GM12878 (cell line): Measurements from ENCODE around the gene BMF. TPM values are rescaled to one million over a fixed set of nuclear protein-coding genes. Genes with fewer than 3 reads are reported as not detected.

ENCODE experiments used
- BCL11A ChIP-seq: IDR thresholded peaks from 2 replicates; pipeline ENCODE4 v1.6.1; 2011; ENCODE audit warnings: low read depth, low read length
- BHLHE40 ChIP-seq, 2 experiments: fragments of 450-650 bp in 1 of 2; IDR thresholded peaks; 2 replicates each; pipeline ENCODE4 v1.6.1; 2011 to 2017; ENCODE audit warnings: low read depth in 2 of 2, borderline replicate concordance in 1 of 2, improper control_type of control experiment in 1 of 2, low read length in 1 of 2, mild to moderate bottlenecking in 1 of 2
- CBX5 ChIP-seq: sonication (generic); IDR thresholded peaks from 2 replicates; pipeline ENCODE4 v1.6.1; 2016; ENCODE audit warnings: low read depth, moderate library complexity, mild to moderate bottlenecking, inconsistent platforms
- CREM ChIP-seq: IDR thresholded peaks from 2 replicates; pipeline ENCODE4 v1.6.1; 2014; ENCODE audit warnings: antibody characterized with exemption, low read depth
- CTCF ChIP-seq, 3 experiments: IDR thresholded peaks in 2 of 3; conservative IDR thresholded peaks in 1 of 3; 2 replicates each; pipeline ENCODE4 v1.5.1; 2011; ENCODE audit warnings: low read depth in 3 of 3, low read length in 3 of 3, mild to moderate bottlenecking in 3 of 3, control low read depth in 2 of 3, moderate library complexity in 2 of 3, inconsistent platforms in 1 of 3, mixed read lengths in 1 of 3; ENCODE audit not compliant: control insufficient read depth in 2 of 3, insufficient read depth in 1 of 3; ENCODE audit errors: extremely low read depth in 1 of 3
- EP300 ChIP-seq, 2 experiments: fragments of 150-350 bp in 1 of 2; IDR thresholded peaks; 2 replicates each; pipeline ENCODE4 v1.6.1; 2011 to 2012; ENCODE audit warnings: low read depth in 2 of 2, low read length in 2 of 2, borderline replicate concordance in 1 of 2, improper control_type of control experiment in 1 of 2, inconsistent platforms in 1 of 2; ENCODE audit not compliant: control insufficient read depth in 1 of 2
- ESRRA ChIP-seq: IDR thresholded peaks from 2 replicates; pipeline ENCODE4 v1.6.1; 2012; ENCODE audit warnings: mild to moderate bottlenecking, low read length, improper control_type of control experiment
- EZH2 ChIP-seq: IDR thresholded peaks from 2 replicates; pipeline ENCODE4 v1.6.1; 2012; ENCODE audit warnings: low read depth, mild to moderate bottlenecking, control low read depth, inconsistent platforms, low read length, borderline replicate concordance; ENCODE audit not compliant: control insufficient read depth
- HCFC1 ChIP-seq: fragments of 150-350 bp; IDR thresholded peaks from 2 replicates; pipeline ENCODE4 v1.6.1; 2014; ENCODE audit warnings: low read length
- IKZF2 ChIP-seq, 2 experiments: fragments of 450-650 bp; IDR thresholded peaks; 2 replicates each; pipeline ENCODE4 v1.6.1; 2017; ENCODE audit warnings: mild to moderate bottlenecking in 2 of 2, moderate library complexity in 2 of 2
- JUND ChIP-seq: IDR thresholded peaks from 2 replicates; pipeline ENCODE4 v1.6.1; 2012; ENCODE audit warnings: low read depth, mild to moderate bottlenecking, low read length, improper control_type of control experiment, moderate library complexity
- NBN ChIP-seq: fragments of 450-650 bp; IDR thresholded peaks from 2 replicates; pipeline ENCODE4 v1.6.1; 2016
- NFIC ChIP-seq: IDR thresholded peaks from 2 replicates; pipeline ENCODE4 v1.6.1; 2012; ENCODE audit warnings: low read depth, mild to moderate bottlenecking, inconsistent platforms, low read length, moderate library complexity
- NKRF ChIP-seq: fragments of 450-650 bp; conservative IDR thresholded peaks from 2 replicates; pipeline ENCODE4 v1.6.1; 2017; ENCODE audit warnings: mild to moderate bottlenecking, moderate library complexity
- PBX3 ChIP-seq: IDR thresholded peaks from 2 replicates; pipeline ENCODE4 v1.6.1; 2011; ENCODE audit warnings: mild to moderate bottlenecking, low read depth, low read length, moderate library complexity; ENCODE audit not compliant: insufficient replicate concordance
- RAD21 ChIP-seq: IDR thresholded peaks from 2 replicates; pipeline ENCODE4 v1.6.1; 2011; ENCODE audit warnings: mild to moderate bottlenecking, low read depth, low read length, moderate library complexity; ENCODE audit not compliant: insufficient read depth
- SMAD5 ChIP-seq: IDR thresholded peaks from 2 replicates; pipeline ENCODE4 v1.6.1; 2016; ENCODE audit warnings: antibody characterized with exemption, low read depth
- SMC3 ChIP-seq: IDR thresholded peaks from 2 replicates; pipeline ENCODE4 v1.6.1; 2011; ENCODE audit warnings: low read length, improper control_type of control experiment, borderline replicate concordance
- SPI1 ChIP-seq: IDR thresholded peaks from 2 replicates; pipeline ENCODE4 v1.6.1; 2011; ENCODE audit warnings: low read depth, mild to moderate bottlenecking, low read length, moderate library complexity, borderline replicate concordance; ENCODE audit not compliant: insufficient read depth
- STAT1 ChIP-seq: fragments of 450-650 bp; conservative IDR thresholded peaks from 2 replicates; pipeline ENCODE4 v1.6.1; 2014; ENCODE audit warnings: antibody characterized with exemption, mild to moderate bottlenecking
- STAT3 ChIP-seq: IDR thresholded peaks from 2 replicates; pipeline ENCODE4 v1.6.1; 2011; ENCODE audit warnings: low read depth, low read length, improper control_type of control experiment
- TARDBP ChIP-seq: IDR thresholded peaks from 2 replicates; pipeline ENCODE4 v1.6.1; 2016; ENCODE audit warnings: borderline replicate concordance
- TCF3 ChIP-seq: IDR thresholded peaks from 2 replicates; pipeline ENCODE4 v1.6.1; 2012; ENCODE audit warnings: low read depth, mild to moderate bottlenecking, low read length, borderline replicate concordance; ENCODE audit not compliant: insufficient read depth
- ZNF384 ChIP-seq: IDR thresholded peaks from 2 replicates; pipeline ENCODE4 v1.6.1; 2012; ENCODE audit warnings: low read depth, mild to moderate bottlenecking, low read length, improper control_type of control experiment, borderline replicate concordance
- polyA plus RNA-seq, 11 experiments: library from polyadenylated mRNA; depleted of rRNA in 4 of 11; unstranded in 6 of 11; stranded (reverse) in 5 of 11; fragments of >200 nt; fragmentation: Nextera tagmentation in 4 of 11; fragmentation: Illumina TruSeq in 1 of 11; extraction: Ambion mirVana in 4 of 11; extraction: Trizol in 1 of 11; gene quantifications; 1 replicate in 1 of 11; 2 replicates in 10 of 11; pipeline versions ENCODE4 v1.2.1 to v1.2.3, GENCODE V29; 2011 to 2016; ENCODE audit warnings: inconsistent platforms in 2 of 11, missing spikeins in 2 of 11, low read depth in 1 of 11
- total RNA-seq, 4 experiments: library from RNA; depleted of rRNA in 3 of 4; stranded (reverse); fragments of >200 nt in 3 of 4; fragmentation: Illumina TruSeq in 1 of 4; extraction: Trizol in 1 of 4; gene quantifications; 2 replicates each; pipeline versions ENCODE4 v1.2.1 to v1.2.3, GENCODE V29; 2013 to 2021

The BMF gene
- total and polyA plus RNA-seq, 10 of the 15 experiments (the other 5 are each of a cell fraction or from before 2014, with no cell fraction given) = 0.82 to 34.9 (median 16.9) TPM

- peak; percentile 66; the same call in 1 of the 2 replicates for TF ChIP-seq SMC3
- no peak; the same call in 1 of the 2 replicates for TF ChIP-seq CREM
- TF ChIP-seq SMAD5 = no peak
- peak; percentile 42; the same call in 1 of the 2 replicates for TF ChIP-seq NBN
- no peak for TF ChIP-seq PBX3
- no peak for TF ChIP-seq JUND
- TF ChIP-seq NFIC = no peak
- peak in 1 of 2 experiments; percentile 52; a peak in 1 of 4 replicates for TF ChIP-seq EP300 (IDR thresholded peaks at IDR 0.05; ENCODE audit: borderline replicate concordance in 1 of 2, control insufficient read depth in 1 of 2, low read depth in 2 of 2, low read length in 2 of 2)
- TF ChIP-seq EZH2 = no peak
- TF ChIP-seq SPI1 = peak; percentile 85
- peak; percentile 73 for TF ChIP-seq RAD21
- no peak for TF ChIP-seq STAT3
- peak; percentile 80 to 91 for TF ChIP-seq IKZF2 (IDR thresholded peaks at IDR 0.05)
- 0 out of 2 replicates have a peak, but pooled peaks have one; percentile 42 for TF ChIP-seq TCF3
- TF ChIP-seq ZNF384 = no peak
- no peak for TF ChIP-seq ESRRA
- peak; percentile 57 to 66; a peak in 3 of 4 replicates for TF ChIP-seq BHLHE40 (IDR thresholded peaks at IDR 0.05; ENCODE audit: borderline replicate concordance in 1 of 2, low read depth in 2 of 2, low read length in 1 of 2)
- TF ChIP-seq BCL11A = 0 out of 2 replicates have a peak, but pooled peaks have one; percentile 5
- TF ChIP-seq STAT1 = no peak
- peak in 2 of 3 experiments; percentile 32 to 55; a peak in 3 of 6 replicates for TF ChIP-seq CTCF (IDR thresholded peaks at IDR 0.05 in 2 of 3, conservative IDR thresholded peaks at IDR 0.05 in 1 of 3; ENCODE audit: control insufficient read depth in 2 of 3, extremely low read depth in 1 of 3, insufficient read depth in 1 of 3, low read depth in 3 of 3, low read length in 3 of 3)
- TF ChIP-seq CBX5 = no peak
- TF ChIP-seq NKRF = no peak
- no peak for TF ChIP-seq TARDBP
- no peak for TF ChIP-seq HCFC1
Observed at GRCh38 chr15:40106203-40107161, 2.2 kb downstream of the BMF start (continued).
